HEK293 (cell line): Measurements from ENCODE around the gene TRMT61A.
A peak's percentile ranks its signal among the peaks of the same experiment; 100 is the strongest.

Experiments used
- CTCF ChIA-PET: fragments of 350-600 bp; formaldehyde crosslinking; extraction: SDS; loops from one replicate; lab custom pipeline; 2021; ENCODE audit warnings: antibody characterized with exemption; lab: Yijun Ruan, JAX
- POLR2A ChIA-PET: fragments of 300-600 bp; formaldehyde crosslinking; extraction: SDS; loops from one replicate; lab custom pipeline; 2020; ENCODE audit warnings: antibody characterized with exemption, inconsistent platforms; lab: Yijun Ruan, JAX
- H3K27ac ChIP-seq: fragments of 200-500 bp; sonication (Bioruptor generic); 2 replicates; pipeline ENCODE4 v1.5.1; 2014; ENCODE audit warnings: low read depth, low read length, control low read depth, inconsistent platforms; ENCODE audit errors: extremely low read depth
- H3K36me3 ChIP-seq, 2 experiments: fragments of 200-500 bp in 1 of 2; sonication (Bioruptor generic) in 1 of 2; 1 replicate in 1 of 2; 2 replicates in 1 of 2; pipeline ENCODE4 v1.5.1; 2014 to 2017; ENCODE audit warnings: inconsistent platforms in 2 of 2, low read length in 2 of 2; ENCODE audit not compliant: control insufficient read depth in 2 of 2, insufficient read depth in 1 of 2
- H3K4me1 ChIP-seq: fragments of 200-500 bp; sonication (Bioruptor generic); 2 replicates; pipeline ENCODE4 v1.5.1; 2014; ENCODE audit warnings: mild to moderate bottlenecking, low read length, inconsistent platforms; ENCODE audit not compliant: control insufficient read depth, insufficient read depth
- H3K4me3 ChIP-seq: 2 replicates; pipeline ENCODE4 v1.5.1; 2011; ENCODE audit warnings: low read depth, mild to moderate bottlenecking, control low read depth, low read length, moderate library complexity
- H3K9me3 ChIP-seq: fragments of 200-500 bp; sonication (Bioruptor generic); 2 replicates; pipeline ENCODE4 v1.5.1; 2014; ENCODE audit warnings: low read depth, low read length, inconsistent platforms; ENCODE audit not compliant: control insufficient read depth, insufficient read depth
- BCL11A ChIP-seq: fragments of 450-650 bp; formaldehyde crosslinking; IDR thresholded peaks from 2 replicates; pipeline ENCODE4 v1.5.1; 2016; ENCODE audit warnings: low read depth, missing biosample characterization, missing genetic modification characterization
- EGR2 ChIP-seq: fragments of 450-650 bp; formaldehyde crosslinking; IDR thresholded peaks from 2 replicates; pipeline ENCODE4 v1.5.1; 2016; ENCODE audit warnings: low read depth, missing biosample characterization, missing genetic modification characterization
- KLF1 ChIP-seq: fragments of 450-650 bp; formaldehyde crosslinking; IDR thresholded peaks from 2 replicates; pipeline ENCODE4 v1.5.1; 2016; ENCODE audit warnings: missing biosample characterization, missing genetic modification characterization
- PRDM1 ChIP-seq: fragments of 450-650 bp; formaldehyde crosslinking; IDR thresholded peaks from 2 replicates; pipeline ENCODE4; 2016; ENCODE audit warnings: missing biosample characterization, missing genetic modification characterization
- SCRT2 ChIP-seq: fragments of 450-650 bp; formaldehyde crosslinking; IDR thresholded peaks from 2 replicates; pipeline ENCODE4 v1.5.1; 2016; ENCODE audit warnings: missing biosample characterization, missing genetic modification characterization
- ZBTB48 ChIP-seq: fragments of 450-650 bp; formaldehyde crosslinking; IDR thresholded peaks from 2 replicates; pipeline ENCODE4 v1.5.1; 2016; ENCODE audit warnings: missing biosample characterization, missing genetic modification characterization
- ZFHX2 ChIP-seq: fragments of 450-650 bp; formaldehyde crosslinking; conservative IDR thresholded peaks from 2 replicates; pipeline ENCODE4 v1.5.1; 2016; ENCODE audit warnings: missing biosample characterization, missing genetic modification characterization
- ZFP37 ChIP-seq: fragments of 450-650 bp; formaldehyde crosslinking; IDR thresholded peaks from 2 replicates; pipeline ENCODE4 v1.5.1; 2016; ENCODE audit warnings: missing biosample characterization, missing genetic modification characterization
- ZNF146 ChIP-seq: fragments of 450-650 bp; formaldehyde crosslinking; IDR thresholded peaks from 2 replicates; pipeline ENCODE4 v1.5.1; 2016; ENCODE audit warnings: missing biosample characterization, missing genetic modification characterization
- ZNF16 ChIP-seq: fragments of 450-650 bp; formaldehyde crosslinking; IDR thresholded peaks from 2 replicates; pipeline ENCODE4 v1.5.1; 2016; ENCODE audit warnings: low read depth, missing biosample characterization, missing genetic modification characterization
- ZNF391 ChIP-seq: fragments of 450-650 bp; formaldehyde crosslinking; IDR thresholded peaks from 2 replicates; pipeline ENCODE4 v1.5.1; 2016; ENCODE audit warnings: low read depth, missing biosample characterization, missing genetic modification characterization, borderline replicate concordance
- ZNF571 ChIP-seq: fragments of 450-650 bp; formaldehyde crosslinking; IDR thresholded peaks from 2 replicates; pipeline ENCODE4 v1.5.0; 2017; ENCODE audit warnings: missing biosample characterization, missing genetic modification characterization
- ZNF654 ChIP-seq: fragments of 450-650 bp; formaldehyde crosslinking; IDR thresholded peaks from 2 replicates; pipeline ENCODE4 v1.5.1; 2016; ENCODE audit warnings: low read depth, missing biosample characterization, missing genetic modification characterization
- ZNF837 ChIP-seq: fragments of 450-650 bp; formaldehyde crosslinking; IDR thresholded peaks from 2 replicates; pipeline ENCODE4 v1.5.1; 2016; ENCODE audit warnings: missing biosample characterization, missing genetic modification characterization
- TF ChIP-seq, protein P1 (sequence below): fragments of 450-650 bp; formaldehyde crosslinking; IDR thresholded peaks from 2 replicates; pipeline ENCODE4 v1.5.1; 2016; ENCODE audit warnings: missing biosample characterization, missing genetic modification characterization, borderline replicate concordance
- TF ChIP-seq, protein P2 (sequence below): fragments of 450-650 bp; formaldehyde crosslinking; IDR thresholded peaks from 2 replicates; pipeline ENCODE4 v1.5.1; 2016; ENCODE audit warnings: missing biosample characterization, missing genetic modification characterization
- TF ChIP-seq, protein P3 (sequence below): fragments of 450-650 bp; formaldehyde crosslinking; IDR thresholded peaks from 2 replicates; pipeline ENCODE4 v1.5.1; 2016; ENCODE audit warnings: missing biosample characterization, missing genetic modification characterization
- TF ChIP-seq, protein P4 (sequence below): fragments of 450-650 bp; formaldehyde crosslinking; conservative IDR thresholded peaks from 2 replicates; pipeline ENCODE4 v1.5.1; 2016; ENCODE audit warnings: low read depth, missing biosample characterization, missing genetic modification characterization

TRMT61A gene

DNA sequence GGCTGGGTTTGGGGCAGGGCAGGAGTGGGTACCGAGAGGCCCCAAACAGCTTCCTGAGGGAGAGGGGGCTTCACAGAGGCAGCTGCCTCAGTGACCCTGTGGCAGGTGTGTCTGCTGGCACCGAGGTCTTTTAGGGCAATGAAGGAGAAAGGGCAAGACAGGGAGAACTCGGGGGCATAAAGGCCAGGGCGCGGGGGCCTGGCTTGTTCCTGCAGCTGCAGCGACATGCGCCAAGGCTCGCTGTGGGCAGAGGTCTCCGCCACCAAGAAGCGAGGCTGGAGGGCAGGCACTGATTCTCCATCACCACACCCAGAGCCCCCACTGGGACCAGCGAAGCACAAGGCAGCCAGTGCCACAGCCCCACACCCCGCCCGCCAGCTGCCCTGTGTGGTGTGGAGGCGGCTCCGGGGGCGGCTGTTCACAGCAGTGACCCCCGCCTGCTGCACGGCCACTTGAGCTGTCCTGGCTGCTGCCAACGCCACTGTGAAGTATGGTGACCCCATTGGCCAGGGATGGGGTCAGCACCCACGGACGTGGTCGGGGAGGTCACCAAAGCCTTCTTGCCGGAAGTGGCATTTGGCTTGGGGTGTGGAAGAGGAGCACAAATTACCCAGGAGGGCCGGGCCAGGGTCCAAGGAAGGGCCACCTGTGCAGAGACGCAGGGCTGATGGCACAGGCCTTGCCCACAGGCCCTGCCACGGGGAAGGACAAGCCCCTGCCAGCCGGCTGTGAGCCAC lies 17.1 kb downstream of the TRMT61A start:
- no peak overlapping the region for H3K27ac ChIP-seq

DNA sequence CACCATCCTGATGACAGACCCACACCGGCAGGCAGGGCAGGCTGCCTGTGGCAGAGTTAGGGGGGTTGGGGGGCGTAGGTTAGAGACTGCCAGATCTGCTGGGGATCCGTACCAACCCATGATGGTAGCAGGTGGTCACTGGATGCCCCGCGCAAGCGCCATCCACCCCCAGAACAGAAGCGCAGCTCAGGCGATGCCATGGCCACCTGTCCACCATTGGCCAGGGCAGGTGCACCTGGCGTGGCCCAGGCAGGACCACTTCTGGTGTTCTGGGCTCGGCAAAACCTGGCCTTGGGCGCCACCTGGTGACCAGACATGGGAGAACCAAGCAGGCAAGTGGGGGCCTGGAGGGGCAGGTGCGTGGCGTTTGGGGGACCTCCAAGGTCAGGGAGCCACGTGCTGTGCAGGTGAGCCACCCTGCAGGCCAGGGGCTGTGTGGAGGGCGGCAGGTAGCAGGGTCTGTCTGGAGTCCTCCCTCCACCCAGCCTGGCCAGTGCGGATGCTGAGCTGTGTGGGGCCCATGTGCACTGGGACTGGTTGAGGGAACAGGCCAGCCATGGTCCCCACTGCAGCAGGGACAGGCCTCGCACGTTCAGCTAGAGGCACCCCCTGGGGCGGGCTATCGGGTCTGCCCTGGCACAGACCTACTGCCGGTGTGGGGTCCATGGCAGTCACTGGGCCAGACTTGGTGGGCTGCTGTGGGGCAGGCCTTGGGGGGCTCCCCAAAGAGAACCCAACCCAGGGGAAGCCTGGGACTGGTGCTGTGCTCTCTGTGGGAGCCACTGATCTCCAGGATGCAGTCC lies 17.9 kb downstream of the TRMT61A start:
- Histone ChIP-seq H3K9me3 (no peaks in the 10 kb centered on the region), H3K36me3 (no peaks in the 10 kb centered on the region), H3K27ac (no peak overlapping the region), H3K4me1 (no peaks in the 10 kb centered on the region; the same call in 1 of the 2 replicates), H3K4me3 (no peak overlapping the region)
- ChIA-PET POLR2A (interaction anchor here (0.6 to 2.4 kb wide), 2 partner anchors 25 to 28 kb away, joined by 5 to 12 read pairs; partner anchors contain the start of gene CKB), CTCF (interaction anchor here (0.5 to 6.0 kb wide), 16 partner anchors 11 to 1626 kb away, joined by 3 to 48 read pairs (median 3); partner anchors contain the start of gene BAG5)
- TF ChIP-seq ZNF16 (tag by site-specific recombination) = no peak
- TF ChIP-seq, protein P1, sequence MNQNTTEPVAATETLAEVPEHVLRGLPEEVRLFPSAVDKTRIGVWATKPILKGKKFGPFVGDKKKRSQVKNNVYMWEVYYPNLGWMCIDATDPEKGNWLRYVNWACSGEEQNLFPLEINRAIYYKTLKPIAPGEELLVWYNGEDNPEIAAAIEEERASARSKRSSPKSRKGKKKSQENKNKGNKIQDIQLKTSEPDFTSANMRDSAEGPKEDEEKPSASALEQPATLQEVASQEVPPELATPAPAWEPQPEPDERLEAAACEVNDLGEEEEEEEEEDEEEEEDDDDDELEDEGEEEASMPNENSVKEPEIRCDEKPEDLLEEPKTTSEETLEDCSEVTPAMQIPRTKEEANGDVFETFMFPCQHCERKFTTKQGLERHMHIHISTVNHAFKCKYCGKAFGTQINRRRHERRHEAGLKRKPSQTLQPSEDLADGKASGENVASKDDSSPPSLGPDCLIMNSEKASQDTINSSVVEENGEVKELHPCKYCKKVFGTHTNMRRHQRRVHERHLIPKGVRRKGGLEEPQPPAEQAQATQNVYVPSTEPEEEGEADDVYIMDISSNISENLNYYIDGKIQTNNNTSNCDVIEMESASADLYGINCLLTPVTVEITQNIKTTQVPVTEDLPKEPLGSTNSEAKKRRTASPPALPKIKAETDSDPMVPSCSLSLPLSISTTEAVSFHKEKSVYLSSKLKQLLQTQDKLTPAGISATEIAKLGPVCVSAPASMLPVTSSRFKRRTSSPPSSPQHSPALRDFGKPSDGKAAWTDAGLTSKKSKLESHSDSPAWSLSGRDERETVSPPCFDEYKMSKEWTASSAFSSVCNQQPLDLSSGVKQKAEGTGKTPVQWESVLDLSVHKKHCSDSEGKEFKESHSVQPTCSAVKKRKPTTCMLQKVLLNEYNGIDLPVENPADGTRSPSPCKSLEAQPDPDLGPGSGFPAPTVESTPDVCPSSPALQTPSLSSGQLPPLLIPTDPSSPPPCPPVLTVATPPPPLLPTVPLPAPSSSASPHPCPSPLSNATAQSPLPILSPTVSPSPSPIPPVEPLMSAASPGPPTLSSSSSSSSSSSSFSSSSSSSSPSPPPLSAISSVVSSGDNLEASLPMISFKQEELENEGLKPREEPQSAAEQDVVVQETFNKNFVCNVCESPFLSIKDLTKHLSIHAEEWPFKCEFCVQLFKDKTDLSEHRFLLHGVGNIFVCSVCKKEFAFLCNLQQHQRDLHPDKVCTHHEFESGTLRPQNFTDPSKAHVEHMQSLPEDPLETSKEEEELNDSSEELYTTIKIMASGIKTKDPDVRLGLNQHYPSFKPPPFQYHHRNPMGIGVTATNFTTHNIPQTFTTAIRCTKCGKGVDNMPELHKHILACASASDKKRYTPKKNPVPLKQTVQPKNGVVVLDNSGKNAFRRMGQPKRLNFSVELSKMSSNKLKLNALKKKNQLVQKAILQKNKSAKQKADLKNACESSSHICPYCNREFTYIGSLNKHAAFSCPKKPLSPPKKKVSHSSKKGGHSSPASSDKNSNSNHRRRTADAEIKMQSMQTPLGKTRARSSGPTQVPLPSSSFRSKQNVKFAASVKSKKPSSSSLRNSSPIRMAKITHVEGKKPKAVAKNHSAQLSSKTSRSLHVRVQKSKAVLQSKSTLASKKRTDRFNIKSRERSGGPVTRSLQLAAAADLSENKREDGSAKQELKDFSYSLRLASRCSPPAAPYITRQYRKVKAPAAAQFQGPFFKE = peak; percentile 81; the same call in 1 of the 2 replicates
- 0 out of 2 replicates have a peak, but pooled peaks have one; percentile 45 for TF ChIP-seq ZFP37
- peak; percentile 79; the same call in 1 of the 2 replicates for TF ChIP-seq ZNF391 (tag by site-specific recombination)
- no peak for TF ChIP-seq ZNF146 (tag by site-specific recombination)
- peak; percentile 74; the same call in 1 of the 2 replicates for TF ChIP-seq ZBTB48 (tag by site-specific recombination)
- no peak for TF ChIP-seq ZNF571 (tag by site-specific recombination)
- TF ChIP-seq, protein P2, sequence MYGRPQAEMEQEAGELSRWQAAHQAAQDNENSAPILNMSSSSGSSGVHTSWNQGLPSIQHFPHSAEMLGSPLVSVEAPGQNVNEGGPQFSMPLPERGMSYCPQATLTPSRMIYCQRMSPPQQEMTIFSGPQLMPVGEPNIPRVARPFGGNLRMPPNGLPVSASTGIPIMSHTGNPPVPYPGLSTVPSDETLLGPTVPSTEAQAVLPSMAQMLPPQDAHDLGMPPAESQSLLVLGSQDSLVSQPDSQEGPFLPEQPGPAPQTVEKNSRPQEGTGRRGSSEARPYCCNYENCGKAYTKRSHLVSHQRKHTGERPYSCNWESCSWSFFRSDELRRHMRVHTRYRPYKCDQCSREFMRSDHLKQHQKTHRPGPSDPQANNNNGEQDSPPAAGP (tag by site-specific recombination) = 0 out of 2 replicates have a peak, but pooled peaks have one; percentile 61
- peak; percentile 97 for TF ChIP-seq ZNF654 (tag by site-specific recombination)
- TF ChIP-seq SCRT2 (tag by site-specific recombination) = peak; percentile 58
- no peak for TF ChIP-seq PRDM1 (tag by site-specific recombination)
- TF ChIP-seq ZNF837 (tag by site-specific recombination) = no peak

More for the DNA sequence above, 17.1 kb downstream of the TRMT61A start:
- ChIA-PET CTCF (interaction anchor here (0.6 to 6.0 kb wide), 14 partner anchors 8 to 1627 kb away, joined by 3 to 48 read pairs (median 4); partner anchors contain the start of gene BAG5), POLR2A (interaction anchor here (1.2 to 2.4 kb wide), 2 partner anchors 24 to 28 kb away, joined by 5 to 12 read pairs; partner anchors contain the start of gene CKB)
- Histone ChIP-seq H3K9me3 (no peaks in the 10 kb centered on the region), H3K4me1 (no peaks in the 10 kb centered on the region; the same call in 1 of the 2 replicates), H3K36me3 (no peaks in the 10 kb centered on the region), H3K4me3 (no peak overlapping the region)
- TF ChIP-seq EGR2 (tag by site-specific recombination) (peak; percentile 84), KLF1 (tag by site-specific recombination) (peak; percentile 53; the same call in 1 of the 2 replicates), BCL11A (tag by site-specific recombination) (peak; percentile 34; the same call in 1 of the 2 replicates), ZFHX2 (tag by site-specific recombination) (peak; percentile 94)
- TF ChIP-seq, protein P3, sequence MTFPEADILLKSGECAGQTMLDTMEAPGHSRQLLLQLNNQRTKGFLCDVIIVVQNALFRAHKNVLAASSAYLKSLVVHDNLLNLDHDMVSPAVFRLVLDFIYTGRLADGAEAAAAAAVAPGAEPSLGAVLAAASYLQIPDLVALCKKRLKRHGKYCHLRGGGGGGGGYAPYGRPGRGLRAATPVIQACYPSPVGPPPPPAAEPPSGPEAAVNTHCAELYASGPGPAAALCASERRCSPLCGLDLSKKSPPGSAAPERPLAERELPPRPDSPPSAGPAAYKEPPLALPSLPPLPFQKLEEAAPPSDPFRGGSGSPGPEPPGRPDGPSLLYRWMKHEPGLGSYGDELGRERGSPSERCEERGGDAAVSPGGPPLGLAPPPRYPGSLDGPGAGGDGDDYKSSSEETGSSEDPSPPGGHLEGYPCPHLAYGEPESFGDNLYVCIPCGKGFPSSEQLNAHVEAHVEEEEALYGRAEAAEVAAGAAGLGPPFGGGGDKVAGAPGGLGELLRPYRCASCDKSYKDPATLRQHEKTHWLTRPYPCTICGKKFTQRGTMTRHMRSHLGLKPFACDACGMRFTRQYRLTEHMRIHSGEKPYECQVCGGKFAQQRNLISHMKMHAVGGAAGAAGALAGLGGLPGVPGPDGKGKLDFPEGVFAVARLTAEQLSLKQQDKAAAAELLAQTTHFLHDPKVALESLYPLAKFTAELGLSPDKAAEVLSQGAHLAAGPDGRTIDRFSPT (tag by site-specific recombination) = peak; percentile 35; the same call in 1 of the 2 replicates
- TF ChIP-seq, protein P4, sequence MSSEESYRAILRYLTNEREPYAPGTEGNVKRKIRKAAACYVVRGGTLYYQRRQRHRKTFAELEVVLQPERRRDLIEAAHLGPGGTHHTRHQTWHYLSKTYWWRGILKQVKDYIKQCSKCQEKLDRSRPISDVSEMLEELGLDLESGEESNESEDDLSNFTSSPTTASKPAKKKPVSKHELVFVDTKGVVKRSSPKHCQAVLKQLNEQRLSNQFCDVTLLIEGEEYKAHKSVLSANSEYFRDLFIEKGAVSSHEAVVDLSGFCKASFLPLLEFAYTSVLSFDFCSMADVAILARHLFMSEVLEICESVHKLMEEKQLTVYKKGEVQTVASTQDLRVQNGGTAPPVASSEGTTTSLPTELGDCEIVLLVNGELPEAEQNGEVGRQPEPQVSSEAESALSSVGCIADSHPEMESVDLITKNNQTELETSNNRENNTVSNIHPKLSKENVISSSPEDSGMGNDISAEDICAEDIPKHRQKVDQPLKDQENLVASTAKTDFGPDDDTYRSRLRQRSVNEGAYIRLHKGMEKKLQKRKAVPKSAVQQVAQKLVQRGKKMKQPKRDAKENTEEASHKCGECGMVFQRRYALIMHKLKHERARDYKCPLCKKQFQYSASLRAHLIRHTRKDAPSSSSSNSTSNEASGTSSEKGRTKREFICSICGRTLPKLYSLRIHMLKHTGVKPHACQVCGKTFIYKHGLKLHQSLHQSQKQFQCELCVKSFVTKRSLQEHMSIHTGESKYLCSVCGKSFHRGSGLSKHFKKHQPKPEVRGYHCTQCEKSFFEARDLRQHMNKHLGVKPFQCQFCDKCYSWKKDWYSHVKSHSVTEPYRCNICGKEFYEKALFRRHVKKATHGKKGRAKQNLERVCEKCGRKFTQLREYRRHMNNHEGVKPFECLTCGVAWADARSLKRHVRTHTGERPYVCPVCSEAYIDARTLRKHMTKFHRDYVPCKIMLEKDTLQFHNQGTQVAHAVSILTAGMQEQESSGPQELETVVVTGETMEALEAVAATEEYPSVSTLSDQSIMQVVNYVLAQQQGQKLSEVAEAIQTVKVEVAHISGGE = no peak
